Neural cell (in vitro differentiated cells): ENCODE data around the gene CHRD.

Experiments
- EZH2 ChIP-seq: fragments of 200-600, 300-800 bp; shearing (Covaris generic), sonication (generic); IDR thresholded peaks from 2 replicates; pipeline ENCODE4 v1.6.1; 2014; ENCODE audit warnings: antibody characterized with exemption, low read length, borderline replicate concordance, mild to moderate bottlenecking; ENCODE audit not compliant: insufficient read depth, poor library complexity, severe bottlenecking
- POLR2AphosphoS5 ChIP-seq: IDR thresholded peaks from 2 replicates; pipeline ENCODE4 v1.6.1; 2012
- RAD21 ChIP-seq: fragments of 450-650 bp; conservative IDR thresholded peaks from 2 replicates; pipeline ENCODE4 v1.6.1; 2014; ENCODE audit warnings: antibody characterized with exemption, mild to moderate bottlenecking, moderate library complexity
- TAF1 ChIP-seq: IDR thresholded peaks from 2 replicates; pipeline ENCODE4 v1.6.1; 2012; ENCODE audit warnings: low read depth
- TF ChIP-seq, protein P1 (sequence below): fragments of 450-650 bp; IDR thresholded peaks from 2 replicates; pipeline ENCODE4 v1.5.1; 2014; ENCODE audit warnings: antibody characterized with exemption, mild to moderate bottlenecking, moderate library complexity; ENCODE audit not compliant: poor library complexity, severe bottlenecking

- TF ChIP-seq, protein P1, sequence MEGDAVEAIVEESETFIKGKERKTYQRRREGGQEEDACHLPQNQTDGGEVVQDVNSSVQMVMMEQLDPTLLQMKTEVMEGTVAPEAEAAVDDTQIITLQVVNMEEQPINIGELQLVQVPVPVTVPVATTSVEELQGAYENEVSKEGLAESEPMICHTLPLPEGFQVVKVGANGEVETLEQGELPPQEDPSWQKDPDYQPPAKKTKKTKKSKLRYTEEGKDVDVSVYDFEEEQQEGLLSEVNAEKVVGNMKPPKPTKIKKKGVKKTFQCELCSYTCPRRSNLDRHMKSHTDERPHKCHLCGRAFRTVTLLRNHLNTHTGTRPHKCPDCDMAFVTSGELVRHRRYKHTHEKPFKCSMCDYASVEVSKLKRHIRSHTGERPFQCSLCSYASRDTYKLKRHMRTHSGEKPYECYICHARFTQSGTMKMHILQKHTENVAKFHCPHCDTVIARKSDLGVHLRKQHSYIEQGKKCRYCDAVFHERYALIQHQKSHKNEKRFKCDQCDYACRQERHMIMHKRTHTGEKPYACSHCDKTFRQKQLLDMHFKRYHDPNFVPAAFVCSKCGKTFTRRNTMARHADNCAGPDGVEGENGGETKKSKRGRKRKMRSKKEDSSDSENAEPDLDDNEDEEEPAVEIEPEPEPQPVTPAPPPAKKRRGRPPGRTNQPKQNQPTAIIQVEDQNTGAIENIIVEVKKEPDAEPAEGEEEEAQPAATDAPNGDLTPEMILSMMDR, result no peak
- TF ChIP-seq POLR2AphosphoS5 (no peak), EZH2 (no peak), TAF1 (no peak), RAD21 (no peak)
Measured at GRCh38 chr3:184389935-184390528, 10.2 kb downstream of the CHRD start.
